Measurements from ENCODE around the gene ITSN2. TPM values are rescaled to one million over a fixed set of nuclear protein-coding genes. Genes with fewer than 3 reads are reported as not detected.

Gene ITSN2
- total RNA-seq, 1 experiment from 2014 or later, result 26.5 TPM

DNA sequence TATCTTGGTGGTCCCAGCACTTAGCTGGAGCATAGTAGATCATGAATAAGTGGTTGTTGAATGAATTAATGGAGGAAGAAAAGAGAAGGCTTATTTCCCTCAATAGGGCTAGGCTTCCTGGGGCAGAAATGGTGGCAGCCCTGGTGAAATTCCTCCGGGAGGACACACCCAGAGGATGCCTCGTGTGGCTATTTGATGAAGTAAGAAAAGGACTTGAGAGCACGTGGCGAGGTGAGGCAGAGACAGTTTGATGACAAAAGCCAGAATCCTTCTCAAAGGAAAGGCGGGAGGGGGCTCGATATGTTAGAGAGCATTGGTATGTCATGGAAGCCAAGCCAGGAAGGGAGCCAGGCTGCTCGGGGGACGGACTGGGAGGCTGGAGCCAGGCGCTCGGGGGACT, 170.8 kb downstream of the ITSN2 start:
- Histone ChIP-seq H3K79me2 (ENCODE audit: insufficient read depth, low read length) (no peaks in the 10 kb centered on the region), H3K27me3 (ENCODE audit: insufficient read depth, low read length) (no peaks in the 10 kb centered on the region), H3K4me2 (ENCODE audit: low read length) (no peak overlapping the region), H2AFZ (ENCODE audit: low read depth, low read length, poor library complexity, severe bottlenecking) (no peak overlapping the region), H4K20me1 (ENCODE audit: insufficient read depth) (no peaks in the 10 kb centered on the region), H3K4me3 (replicated peaks in 1 of 2; ENCODE audit: low read depth in 1 of 2, low read length in 2 of 2) (no peak overlapping the region), H3K9me3 (ENCODE audit: control insufficient read depth in 1 of 2, insufficient read depth in 1 of 2, low read depth in 1 of 2, low read length in 2 of 2) (no peaks in the 10 kb centered on the region), H3K9ac (ENCODE audit: low read length) (no peak overlapping the region), H3K9me2 (ENCODE audit: insufficient read depth) (no peaks in the 10 kb centered on the region), H3K36me3 (ENCODE audit: control insufficient read depth in 1 of 2, insufficient read depth in 2 of 2, low read length in 2 of 2) (no peaks in the 10 kb centered on the region), H3K4me1 (ENCODE audit: control insufficient read depth in 1 of 2, insufficient read depth in 2 of 2, low read length in 2 of 2) (no peaks in the 10 kb centered on the region), H3K27ac (ENCODE audit: low read depth, low read length) (no peak overlapping the region)
- RAD21 ChIA-PET (ENCODE audit: low non-redundant PET in 1 of 2, low total read pairs in 2 of 2, uncharacterized antibody in 2 of 2, unreplicated experiment in 2 of 2), result no interaction called here
- CTCF ChIA-PET, result no interaction called here
- TF ChIP-seq YY1 (IDR thresholded peaks at IDR 0.05; ENCODE audit: extremely low read depth, insufficient replicate concordance, low read depth, low read length), result no peak
- TF ChIP-seq CTCF (IDR thresholded peaks at IDR 0.05 in 2 of 3, conservative IDR thresholded peaks at IDR 0.05 in 1 of 3; ENCODE audit: borderline replicate concordance in 1 of 3, insufficient read depth in 1 of 3, low read depth in 2 of 3, low read length in 2 of 3), result no peak
- TF ChIP-seq POLR2A (IDR thresholded peaks at IDR 0.05; ENCODE audit: borderline replicate concordance, extremely low read depth, insufficient read depth, insufficient read length), result no peak
- no peak for TF ChIP-seq ZFX (IDR thresholded peaks at IDR 0.05)
- TF ChIP-seq CBX3 (IDR thresholded peaks at IDR 0.05; ENCODE audit: low read depth), result no peak
- no peak for TF ChIP-seq CEBPB (IDR thresholded peaks at IDR 0.05; ENCODE audit: low read depth)
- TF ChIP-seq EZH2phosphoT487 (IDR thresholded peaks at IDR 0.05; ENCODE audit: borderline replicate concordance), result no peak
- no peak for TF ChIP-seq SP1 (IDR thresholded peaks at IDR 0.05; ENCODE audit: low read depth)
- no peak for TF ChIP-seq SIN3A (IDR thresholded peaks at IDR 0.05; ENCODE audit: low read depth)
- TF ChIP-seq EZH2 (IDR thresholded peaks at IDR 0.05), result no peak
- TF ChIP-seq, protein P1, sequence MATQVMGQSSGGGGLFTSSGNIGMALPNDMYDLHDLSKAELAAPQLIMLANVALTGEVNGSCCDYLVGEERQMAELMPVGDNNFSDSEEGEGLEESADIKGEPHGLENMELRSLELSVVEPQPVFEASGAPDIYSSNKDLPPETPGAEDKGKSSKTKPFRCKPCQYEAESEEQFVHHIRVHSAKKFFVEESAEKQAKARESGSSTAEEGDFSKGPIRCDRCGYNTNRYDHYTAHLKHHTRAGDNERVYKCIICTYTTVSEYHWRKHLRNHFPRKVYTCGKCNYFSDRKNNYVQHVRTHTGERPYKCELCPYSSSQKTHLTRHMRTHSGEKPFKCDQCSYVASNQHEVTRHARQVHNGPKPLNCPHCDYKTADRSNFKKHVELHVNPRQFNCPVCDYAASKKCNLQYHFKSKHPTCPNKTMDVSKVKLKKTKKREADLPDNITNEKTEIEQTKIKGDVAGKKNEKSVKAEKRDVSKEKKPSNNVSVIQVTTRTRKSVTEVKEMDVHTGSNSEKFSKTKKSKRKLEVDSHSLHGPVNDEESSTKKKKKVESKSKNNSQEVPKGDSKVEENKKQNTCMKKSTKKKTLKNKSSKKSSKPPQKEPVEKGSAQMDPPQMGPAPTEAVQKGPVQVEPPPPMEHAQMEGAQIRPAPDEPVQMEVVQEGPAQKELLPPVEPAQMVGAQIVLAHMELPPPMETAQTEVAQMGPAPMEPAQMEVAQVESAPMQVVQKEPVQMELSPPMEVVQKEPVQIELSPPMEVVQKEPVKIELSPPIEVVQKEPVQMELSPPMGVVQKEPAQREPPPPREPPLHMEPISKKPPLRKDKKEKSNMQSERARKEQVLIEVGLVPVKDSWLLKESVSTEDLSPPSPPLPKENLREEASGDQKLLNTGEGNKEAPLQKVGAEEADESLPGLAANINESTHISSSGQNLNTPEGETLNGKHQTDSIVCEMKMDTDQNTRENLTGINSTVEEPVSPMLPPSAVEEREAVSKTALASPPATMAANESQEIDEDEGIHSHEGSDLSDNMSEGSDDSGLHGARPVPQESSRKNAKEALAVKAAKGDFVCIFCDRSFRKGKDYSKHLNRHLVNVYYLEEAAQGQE (IDR thresholded peaks at IDR 0.05; ENCODE audit: low read depth), result no peak
- TF ChIP-seq ZBTB33 (IDR thresholded peaks at IDR 0.05; ENCODE audit: extremely low read depth, insufficient replicate concordance, low read length), result no peak
- POLR2A ChIA-PET, result no interaction called here
- intact Hi-C loops (cut with micrococcal nuclease), result no loop called here
- DNase-seq (ENCODE audit: low read depth, low spot score) (no peak), ATAC-seq (no peak)
- no TSS peak for BruUV-seq (replicated peaks)

Data from HCT116 (cell line).